HK-2 (cell line): ENCODE measurements around the gene CREBBP.
"Not testable (repeated sequence)": the region's sequence is repeated elsewhere in the genome, so short reads cannot be mapped to it uniquely, and the experiment has no call there.

Experiments used
- DNase-seq: peaks from one replicate; pipeline ENCODE4 v3.0.0-alpha.2; 2018; ENCODE audit not compliant: unreplicated experiment

CREBBP gene

GRCh38 chr16:3880623-3881498 is at the start of gene CREBBP:
TSS of gene CREBBP (minus strand) at chr16:3880713. CDS start at chr16:3879916, 797 bp downstream.
- peak; percentile 79 for DNase-seq

- DNase-seq = not testable (repeated sequence)
Observed at GRCh38 chr16:3927147-3927546, 46.6 kb upstream of the CREBBP start.

DNA sequence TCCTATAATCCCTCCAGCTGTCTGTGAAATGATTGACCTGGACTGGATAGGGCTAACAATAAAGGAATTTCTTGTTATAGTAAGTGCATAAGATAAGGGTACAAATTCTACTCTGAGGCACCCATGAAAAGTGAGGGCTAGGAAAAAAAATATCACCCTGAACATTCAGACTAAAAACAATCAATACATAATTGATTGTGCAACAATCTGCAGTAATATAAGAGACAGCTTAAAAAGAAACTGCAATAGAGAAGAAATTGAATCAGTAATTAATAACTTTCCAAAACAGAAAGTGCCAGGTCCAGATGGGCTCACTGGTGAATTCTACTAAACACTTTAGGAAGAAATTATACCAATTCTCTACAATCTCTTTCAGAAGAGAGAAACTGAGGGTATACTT is 44.2 kb upstream of the CREBBP start:
- no peak for DNase-seq

DNA sequence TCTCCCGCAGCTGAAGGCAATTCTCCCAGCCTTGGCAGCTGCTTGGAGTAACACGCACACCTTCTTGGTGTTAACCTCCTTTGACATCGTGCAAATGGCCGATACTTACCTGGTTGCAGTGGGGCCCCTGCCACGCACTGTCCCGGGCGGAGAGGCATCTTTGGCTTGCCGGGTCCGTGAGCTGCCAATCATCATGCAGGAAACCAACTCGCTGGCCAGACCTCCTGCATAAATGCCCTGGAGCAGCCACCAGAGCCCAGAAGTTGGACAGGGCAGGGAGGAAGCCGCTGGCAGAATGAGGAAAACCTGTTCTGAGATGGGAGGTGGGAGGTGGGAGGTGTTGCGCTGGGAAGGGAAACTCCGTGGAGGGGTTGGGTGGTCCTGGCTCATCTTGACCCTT is 41.7 kb upstream of the CREBBP start:
- DNase-seq = no peak

DNA sequence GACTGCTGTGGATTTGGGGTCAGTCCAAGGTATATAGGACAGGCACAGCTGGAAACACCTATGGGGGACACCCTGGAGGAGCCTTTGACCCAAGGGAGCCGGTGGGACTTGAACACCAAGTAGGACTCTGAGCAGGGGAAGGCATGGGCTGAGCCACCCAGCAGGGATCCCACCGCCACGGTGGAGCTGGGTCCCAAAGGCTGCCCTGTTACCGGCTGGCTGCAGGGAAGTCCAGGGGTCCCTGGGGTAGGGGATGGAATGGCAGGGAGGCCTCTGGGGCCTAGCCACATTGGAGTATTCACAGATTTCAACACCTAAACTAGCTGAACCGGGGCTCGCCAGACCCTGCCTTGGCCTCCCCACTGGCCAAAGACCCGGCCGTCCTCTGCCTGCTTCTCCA is 39.7 kb upstream of the CREBBP start:
- no peak for DNase-seq

- no peak for DNase-seq
Observed at GRCh38 chr16:3919413-3919812, 38.9 kb upstream of the CREBBP start.

- DNase-seq = no peak
Observed at GRCh38 chr16:3915426-3916260, 35.1 kb upstream of the CREBBP start.

GRCh38 chr16:3912897-3913296 is 32.4 kb upstream of the CREBBP start:
- DNase-seq = no peak

- DNase-seq = no peak
Observed at GRCh38 chr16:3912373-3912772, 31.9 kb upstream of the CREBBP start.

GRCh38 chr16:3911741-3912140 is 31.2 kb upstream of the CREBBP start:
- not testable (repeated sequence) for DNase-seq

GRCh38 chr16:3909791-3910583 is 29.5 kb upstream of the CREBBP start:
- DNase-seq = no peak

GRCh38 chr16:3908951-3909437 is 28.5 kb upstream of the CREBBP start:
- no peak for DNase-seq

DNA sequence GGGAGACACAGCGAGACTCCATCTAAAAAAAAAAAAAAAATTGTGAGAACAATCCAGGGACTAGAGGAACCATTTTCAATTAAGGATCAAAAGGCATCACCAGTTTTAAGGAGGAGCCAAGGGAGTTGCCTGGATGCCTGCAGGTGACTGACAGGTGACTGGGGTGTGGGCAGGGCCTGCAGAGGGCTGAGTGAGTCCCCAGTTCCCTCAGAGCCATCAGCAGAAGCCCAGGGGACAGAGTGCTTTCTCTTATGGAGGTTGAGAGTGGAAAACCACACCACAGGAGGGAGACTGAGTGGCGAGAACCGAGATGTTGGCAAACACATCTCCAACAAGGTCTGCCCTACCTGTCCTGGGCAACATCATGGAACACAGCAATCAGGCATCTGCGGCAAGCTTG is 27.1 kb upstream of the CREBBP start:
- DNase-seq = no peak

DNA sequence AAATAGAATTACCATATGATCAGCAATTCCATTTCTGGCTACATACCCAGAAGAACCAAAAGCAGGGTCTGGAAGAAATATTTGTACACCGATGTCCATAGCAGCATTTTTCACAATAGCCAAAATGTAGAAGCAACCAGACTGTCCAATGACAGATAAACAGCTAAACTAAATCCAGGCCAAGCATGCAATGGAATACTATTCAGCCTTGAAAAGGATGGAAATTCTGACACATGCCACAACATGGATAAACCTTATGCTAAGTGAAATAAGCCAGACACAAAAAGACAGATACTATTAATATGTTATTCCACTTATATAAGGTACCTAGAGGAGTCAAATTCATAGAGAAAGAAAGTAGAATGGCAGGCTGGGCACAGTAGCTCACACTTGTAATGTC is 25.9 kb upstream of the CREBBP start:
- no peak for DNase-seq

- DNase-seq = no peak
Observed at GRCh38 chr16:3904875-3905274, 24.4 kb upstream of the CREBBP start.

DNA sequence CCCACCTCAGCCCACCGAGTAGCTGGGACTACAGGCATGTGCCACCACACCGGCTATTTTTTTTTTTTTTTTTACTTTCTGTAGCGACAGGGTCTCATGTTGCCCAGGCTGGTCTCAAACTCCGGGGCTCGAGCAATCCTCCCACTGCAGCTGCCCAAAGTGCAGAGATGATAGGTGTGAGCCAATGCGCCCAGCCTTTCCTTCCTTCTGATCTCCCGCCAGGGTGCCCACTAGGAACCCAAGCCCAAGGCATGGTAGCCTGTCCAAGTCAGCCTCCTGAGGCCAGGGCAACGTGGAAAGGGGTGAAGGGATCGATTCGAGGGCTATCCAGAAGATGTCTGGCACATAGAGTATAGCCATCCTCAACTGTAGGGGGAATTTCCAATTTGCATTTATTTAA is 9.6 kb upstream of the CREBBP start:
- no peak for DNase-seq

- no peak for DNase-seq
Observed at GRCh38 chr16:3889059-3889458, 8.5 kb upstream of the CREBBP start.

- not testable (repeated sequence) for DNase-seq
Observed at GRCh38 chr16:3885999-3886398, 5.5 kb upstream of the CREBBP start.

DNA sequence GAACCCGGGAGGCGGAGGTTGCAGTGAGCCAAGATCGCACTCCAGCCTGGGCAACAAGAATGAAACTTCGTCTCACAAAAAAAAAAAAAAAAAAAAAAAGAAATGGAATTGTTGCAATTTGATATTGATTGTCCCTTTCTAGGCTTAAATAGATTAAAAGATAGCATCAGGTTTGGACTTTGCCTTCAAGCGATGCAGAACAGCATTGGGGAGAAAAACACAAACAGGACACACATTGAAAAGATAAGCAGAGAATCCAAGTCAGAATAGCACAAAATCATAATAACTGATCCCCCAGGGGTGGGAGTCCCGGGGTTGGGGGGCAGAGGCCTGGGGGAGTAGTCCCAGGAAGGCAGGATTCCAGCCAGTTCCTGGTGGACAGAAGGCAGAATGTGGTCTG is 3.9 kb upstream of the CREBBP start:
- DNase-seq = no peak

DNA sequence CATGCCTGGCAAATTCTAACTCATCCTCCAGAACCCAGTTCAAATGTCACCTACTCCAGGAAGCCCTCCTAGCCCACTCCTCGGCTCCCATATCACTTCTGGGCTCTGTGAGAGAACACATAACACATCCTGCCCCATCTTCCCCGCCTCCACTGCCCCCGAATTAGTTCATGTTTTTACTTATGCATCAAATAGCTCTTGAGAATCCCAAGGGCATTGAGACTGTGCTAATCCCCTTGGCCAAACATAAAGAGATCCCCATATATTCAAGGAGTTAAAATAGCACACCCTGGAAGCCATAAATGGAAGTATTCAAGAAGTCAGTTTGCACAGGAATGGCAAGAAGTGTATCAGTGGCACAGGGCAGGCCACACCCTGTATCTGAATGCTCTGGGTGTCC is 2.0 kb upstream of the CREBBP start:
- DNase-seq = no peak

- no peak for DNase-seq
Observed at GRCh38 chr16:3881499-3881990, 1.0 kb upstream of the CREBBP start.
